Neuronal stem cell (in vitro differentiated cells): ENCODE data around the gene GON7. TPM values are rescaled to one million over a fixed set of nuclear protein-coding genes. Genes with fewer than 3 reads are reported as not detected.

ENCODE experiments used
- DNase-seq: peaks from one replicate; pipeline ENCODE4 v3.0.0-alpha.2; 2013; ENCODE audit warnings: low spot score
- H2AFZ ChIP-seq: one replicate; pipeline ENCODE4 v1.6.1; 2013; ENCODE audit warnings: mild to moderate bottlenecking, low read length, inconsistent platforms
- H2AK5ac ChIP-seq: 2 replicates; pipeline ENCODE4 v1.6.1; 2013; ENCODE audit warnings: low read depth, mild to moderate bottlenecking, inconsistent platforms, low read length, moderate library complexity, mixed read lengths
- H2BK120ac ChIP-seq: 2 replicates; pipeline ENCODE4 v1.6.1; 2013; ENCODE audit warnings: low read depth, mild to moderate bottlenecking, inconsistent platforms, low read length, moderate library complexity, mixed read lengths
- H2BK12ac ChIP-seq: one replicate; pipeline ENCODE4 v1.6.1; 2013; ENCODE audit warnings: low read length, inconsistent platforms
- H2BK15ac ChIP-seq: 2 replicates; pipeline ENCODE4 v1.6.1; 2013; ENCODE audit warnings: mild to moderate bottlenecking, low read length, inconsistent platforms, mixed read lengths
- H2BK5ac ChIP-seq: one replicate; pipeline ENCODE4 v1.6.1; 2013; ENCODE audit warnings: inconsistent platforms, mild to moderate bottlenecking, low read length, moderate library complexity
- H3K14ac ChIP-seq: one replicate; pipeline ENCODE4 v1.6.1; 2013; ENCODE audit warnings: low read length, inconsistent platforms
- H3K18ac ChIP-seq: 2 replicates; pipeline ENCODE4 v1.6.1; 2013; ENCODE audit warnings: low read length, inconsistent platforms
- H3K23ac ChIP-seq: 2 replicates; pipeline ENCODE4 v1.6.1; 2013; ENCODE audit warnings: low read depth, mild to moderate bottlenecking, mixed read lengths, low read length, inconsistent platforms; ENCODE audit not compliant: poor library complexity
- H3K27ac ChIP-seq: replicated peaks from 3 replicates; pipeline ENCODE4 v1.5.1; 2013; ENCODE audit warnings: low read length, inconsistent platforms
- H3K27me3 ChIP-seq, 3 experiments: 2 replicates each; pipeline ENCODE4 v1.6.1; 2013; ENCODE audit warnings: low read length in 3 of 3, mild to moderate bottlenecking in 2 of 3, inconsistent platforms in 1 of 3, low read depth in 1 of 3, mixed read lengths in 1 of 3, moderate library complexity in 1 of 3; ENCODE audit not compliant: control insufficient read depth in 3 of 3, insufficient read depth in 3 of 3
- H3K36me3 ChIP-seq, 2 donors: replicated peaks in 1 of 2; 2 replicates each; pipeline ENCODE4 v1.6.1; 2013; ENCODE audit warnings: low read length in 2 of 2; ENCODE audit not compliant: control insufficient read depth in 2 of 2, insufficient read depth in 2 of 2
- H3K4ac ChIP-seq: 2 replicates; pipeline ENCODE4 v1.6.1; 2013; ENCODE audit warnings: inconsistent platforms, mild to moderate bottlenecking, low read length, moderate library complexity
- H3K4me1 ChIP-seq, 2 donors: 1 replicate in 1 of 2; 2 replicates in 1 of 2; pipeline ENCODE4 v1.6.1; 2013; ENCODE audit warnings: low read length in 2 of 2, low read depth in 1 of 2; ENCODE audit not compliant: control insufficient read depth in 2 of 2, insufficient read depth in 1 of 2
- H3K4me2 ChIP-seq: one replicate; pipeline ENCODE4 v1.6.1; 2013; ENCODE audit warnings: mild to moderate bottlenecking, low read length, inconsistent platforms; ENCODE audit not compliant: insufficient read depth, poor library complexity, severe bottlenecking
- H3K4me3 ChIP-seq, 2 donors: 2 replicates each; pipeline ENCODE4 v1.5.1; 2013; ENCODE audit warnings: low read length in 2 of 2, mild to moderate bottlenecking in 2 of 2, inconsistent platforms in 1 of 2, moderate library complexity in 1 of 2
- H3K79me1 ChIP-seq: one replicate; pipeline ENCODE4 v1.6.1; 2013; ENCODE audit warnings: low read depth, mild to moderate bottlenecking, inconsistent platforms, low read length, moderate library complexity
- H3K9ac ChIP-seq: one replicate; pipeline ENCODE4 v1.6.1; 2013; ENCODE audit warnings: mild to moderate bottlenecking, low read depth, low read length, inconsistent platforms; ENCODE audit not compliant: poor library complexity
- H3K9me3 ChIP-seq, 2 donors: replicated peaks in 1 of 2; 2 replicates each; pipeline versions ENCODE3 to v1.6.1; 2013; ENCODE audit warnings: low read length in 2 of 2, mild to moderate bottlenecking in 2 of 2, inconsistent platforms in 1 of 2, low read depth in 1 of 2, mixed read lengths in 1 of 2, moderate library complexity in 1 of 2; ENCODE audit not compliant: control insufficient read depth in 2 of 2, insufficient read depth in 1 of 2
- H4K8ac ChIP-seq: one replicate; pipeline ENCODE4 v1.6.1; 2013; ENCODE audit warnings: low read depth, mild to moderate bottlenecking, inconsistent platforms, low read length, moderate library complexity
- H4K91ac ChIP-seq: one replicate; pipeline ENCODE4 v1.6.1; 2013; ENCODE audit warnings: low read length, low read depth, mild to moderate bottlenecking, inconsistent platforms; ENCODE audit not compliant: poor library complexity
- WGBS, 2 donors: extraction: QIAGEN DNeasy Blood & Tissue Kit; methylation state at CpG; one replicate each; pipeline ENCODE4 v1.1.7; 2013; ENCODE audit warnings: missing lambda C conversion rate in 2 of 2, mixed read lengths in 1 of 2; ENCODE audit not compliant: insufficient read length in 2 of 2, insufficient replicate concordance in 1 of 2; ENCODE audit errors: extremely low coverage in 2 of 2; 5-methylcytosine and 5-hydroxymethylcytosine counted together
- polyA plus RNA-seq, 2 experiments: library from polyadenylated mRNA; stranded (reverse); fragments of 200-250 nt; gene quantifications; one replicate each; pipeline ENCODE4 v1.2.3, GENCODE V29; 2013

The GON7 gene
- polyA plus RNA-seq (2013, experiment 1 of 2): 10.9 TPM
- 10.5 TPM for polyA plus RNA-seq (2013, experiment 2 of 2)

- H3K79me1 ChIP-seq: peaks cover 3% of the 10 kb centered on the region
- WGBS, 2 donors: no CpG with 5 or more reads among the region's 65 CpGs
- H2BK12ac ChIP-seq: no peak within 1 kb of the TSS
- peaks cover under 1 to 45% of the 10 kb centered on the region in 2 donors for H3K36me3 ChIP-seq
- peak within 1 kb of the TSS; percentile 91 for H3K18ac ChIP-seq
- no peak within 1 kb of the TSS for H3K14ac ChIP-seq
- no peaks in the 10 kb centered on the region for H3K9me3 ChIP-seq
- H3K23ac ChIP-seq: peak within 1 kb of the TSS; percentile 62
- peak within 1 kb of the TSS; percentile 99 for H2AFZ ChIP-seq
- peak within 1 kb of the TSS; percentile 90 for H3K4me2 ChIP-seq
- peak; percentile 97 for DNase-seq
- H3K4ac ChIP-seq: no peak within 1 kb of the TSS
- peak within 1 kb of the TSS; percentile 72 for H2BK5ac ChIP-seq
- peak within 1 kb of the TSS; percentile 95 to 97 for H3K4me3 ChIP-seq
- H3K27me3 ChIP-seq: no peaks in the 10 kb centered on the region
- H2BK120ac ChIP-seq: no peak within 1 kb of the TSS
- no peak within 1 kb of the TSS for H4K91ac ChIP-seq
- peaks cover 2 to 3% of the 10 kb centered on the region in 2 donors for H3K4me1 ChIP-seq
- peak within 1 kb of the TSS; percentile 80 for H3K27ac ChIP-seq
- H3K9ac ChIP-seq: peak within 1 kb of the TSS; percentile 92
- no peak within 1 kb of the TSS for H2BK15ac ChIP-seq
- H4K8ac ChIP-seq: no peak within 1 kb of the TSS
- H2AK5ac ChIP-seq: no peak within 1 kb of the TSS
Observed at GRCh38 chr14:93206793-93207467, at the start of gene GON7, which contains the start of gene UBR7. GON7 (minus strand) TSS chr14:93207065; CDS start chr14:93207037, 28 bp downstream. UBR7 (plus strand) TSS chr14:93207256; CDS start chr14:93207292, 36 bp downstream.

GRCh38 chr14:93249128-93249831 lies 42.4 kb upstream of the GON7 start:
- H2AK5ac ChIP-seq: no peak overlapping the region
- peaks cover 0 to 2% of the 10 kb centered on the region in 2 donors for H3K4me1 ChIP-seq
- peaks cover 23 to 80% of the 10 kb centered on the region in 2 donors for H3K36me3 ChIP-seq
- H2BK5ac ChIP-seq: no peak overlapping the region
- no peaks in the 10 kb centered on the region for H3K27me3 ChIP-seq
- no peak overlapping the region for H3K23ac ChIP-seq
- H3K4me3 ChIP-seq: no peak overlapping the region
- WGBS, 2 donors: no CpG with 5 or more reads among the region's 7 CpGs
- no peak overlapping the region for H4K8ac ChIP-seq
- H3K79me1 ChIP-seq: peaks cover 2% of the 10 kb centered on the region
- H3K27ac ChIP-seq: no peak overlapping the region
- H2BK120ac ChIP-seq: no peak overlapping the region
- no peak overlapping the region for H2BK12ac ChIP-seq
- DNase-seq: no peak
- H3K4ac ChIP-seq: no peak overlapping the region
- H3K14ac ChIP-seq: no peak overlapping the region
- no peak overlapping the region for H3K4me2 ChIP-seq
- no peaks in the 10 kb centered on the region for H3K9me3 ChIP-seq
- H2BK15ac ChIP-seq: no peak overlapping the region
- H3K18ac ChIP-seq: no peak overlapping the region
- no peak overlapping the region for H2AFZ ChIP-seq
- no peak overlapping the region for H4K91ac ChIP-seq
- no peak overlapping the region for H3K9ac ChIP-seq

- Histone ChIP-seq H3K36me3 (peaks cover 28 to 88% of the 10 kb centered on the region in 2 donors), H3K9ac (no peak overlapping the region)
Observed at GRCh38 chr14:93246534-93246933, 39.7 kb upstream of the GON7 start.

GRCh38 chr14:93245764-93246420 lies 39.0 kb upstream of the GON7 start:
- Histone ChIP-seq H3K14ac (no peak overlapping the region), H2AK5ac (no peak overlapping the region), H3K23ac (no peak overlapping the region), H2BK5ac (no peak overlapping the region), H3K27me3 (no peaks in the 10 kb centered on the region), H3K4me1 (peaks cover 0 to 2% of the 10 kb centered on the region in 2 donors), H3K9ac (no peak overlapping the region), H3K36me3 (peaks cover 24 to 88% of the 10 kb centered on the region in 2 donors), H4K8ac (no peak overlapping the region), H2BK12ac (no peak overlapping the region), H3K4me2 (no peak overlapping the region), H3K4ac (no peak overlapping the region), H4K91ac (no peak overlapping the region), H3K79me1 (peaks cover 2% of the 10 kb centered on the region), H3K18ac (no peak overlapping the region), H3K27ac (no peak overlapping the region), H3K4me3 (no peak overlapping the region), H2BK15ac (no peak overlapping the region), H2AFZ (no peak overlapping the region), H2BK120ac (no peak overlapping the region), H3K9me3 (no peaks in the 10 kb centered on the region)
- no CpG with 5 or more reads among the region's 10 CpGs for WGBS, 2 donors
- no peak for DNase-seq

More at GRCh38 chr14:93246534-93246933, 39.7 kb upstream of the GON7 start:
- no peak overlapping the region for H3K4ac ChIP-seq
- no peak overlapping the region for H3K4me3 ChIP-seq
- H2BK12ac ChIP-seq: no peak overlapping the region
- no peak overlapping the region for H3K18ac ChIP-seq
- H3K14ac ChIP-seq: no peak overlapping the region
- no peak overlapping the region for H3K23ac ChIP-seq
- peaks cover 2% of the 10 kb centered on the region for H3K79me1 ChIP-seq
- no peak overlapping the region for H4K8ac ChIP-seq
- H2BK15ac ChIP-seq: no peak overlapping the region
- H3K4me1 ChIP-seq: peaks cover 0 to 2% of the 10 kb centered on the region in 2 donors
- no peaks in the 10 kb centered on the region for H3K9me3 ChIP-seq
- no peak for DNase-seq
- H2BK120ac ChIP-seq: no peak overlapping the region
- no peak overlapping the region for H2BK5ac ChIP-seq
- H2AFZ ChIP-seq: no peak overlapping the region
- no peak overlapping the region for H2AK5ac ChIP-seq
- no peak overlapping the region for H3K27ac ChIP-seq
- H3K27me3 ChIP-seq: no peaks in the 10 kb centered on the region
- no peak overlapping the region for H4K91ac ChIP-seq
- H3K4me2 ChIP-seq: no peak overlapping the region
